A549 (cell line): ENCODE data around the gene ZFP36L1. TPM values are rescaled to one million over a fixed set of nuclear protein-coding genes. Genes with fewer than 3 reads are reported as not detected.

Experiments
- ATAC-seq, 2 experiments: fragments of 200-7000 bp in 1 of 2; fragments of >200 bp in 1 of 2; cut with Nextera tagmentation in 1 of 2; cut with Tn5 transposase in 1 of 2; 3 replicates each; pipeline versions ENCODE4 v1.8.0 to v1.9.1; 2018 to 2020; ENCODE audit warnings: mild to moderate bottlenecking in 1 of 2, moderate library complexity in 1 of 2
- CTCF ChIA-PET: fragments of 300-600 bp; sonication (Branson Sonifier 250); formaldehyde crosslinking; extraction: SDS; loops from one replicate; lab custom pipeline; 2021; ENCODE audit warnings: antibody characterized with exemption, inconsistent platforms; lab: Yijun Ruan, JAX
- POLR2A ChIA-PET: fragments of 350-600 bp; formaldehyde crosslinking; extraction: SDS; loops from one replicate; lab custom pipeline; 2021; ENCODE audit warnings: antibody characterized with exemption, inconsistent platforms; lab: Yijun Ruan, JAX
- DNase-seq, 2 experiments: peaks; one replicate each; pipeline versions ENCODE4 v3.0.0 to v3.0.0-alpha.2; 2011 to 2016; ENCODE audit warnings: low read depth in 1 of 2, low spot score in 1 of 2
- FAIRE-seq: peaks from 2 replicates; lab custom pipeline; 2011; peaks lifted over from hg19 to GRCh38; lab: Jason Lieb, UNC
- H3K27ac ChIP-seq, 2 experiments: fragments of >200 bp; sonication (Bioruptor Twin); formaldehyde crosslinking; 3 replicates each; pipeline ENCODE4 v1.5.1; 2016 to 2017
- H3K4me1 ChIP-seq: fragments of >200 bp; sonication (Bioruptor Twin); formaldehyde crosslinking; 3 replicates; pipeline ENCODE4 v1.6.1; 2016
- H3K4me2 ChIP-seq: fragments of >200 bp; sonication (Bioruptor Twin); formaldehyde crosslinking; 3 replicates; pipeline ENCODE4 v1.6.1; 2016
- H3K4me3 ChIP-seq: fragments of >200 bp; sonication (Bioruptor Twin); formaldehyde crosslinking; 3 replicates; pipeline ENCODE4 v1.5.1; 2016
- H3K9me3 ChIP-seq: fragments of >200 bp; sonication (Bioruptor Twin); formaldehyde crosslinking; 3 replicates; pipeline ENCODE4 v1.6.1; 2016
- CEBPB ChIP-seq, 2 experiments: fragments of >200 bp in 1 of 2; sonication (Bioruptor Twin) in 1 of 2; formaldehyde crosslinking in 1 of 2; IDR thresholded peaks; 2 replicates each; pipeline ENCODE4 v1.6.1; 2012 to 2016
- CHD2 ChIP-seq: fragments of 150-350 bp; IDR thresholded peaks from 2 replicates; pipeline ENCODE4 v1.6.1; 2014; ENCODE audit warnings: low read length; ENCODE audit not compliant: partially characterized antibody
- CHD4 ChIP-seq: fragments of 200-600 bp; sonication (generic); IDR thresholded peaks from 2 replicates; pipeline ENCODE4 v1.6.1; 2016; ENCODE audit warnings: antibody characterized with exemption, mild to moderate bottlenecking, borderline replicate concordance
- EHMT2 ChIP-seq: fragments of 200-600 bp; sonication (generic); IDR thresholded peaks from 2 replicates; pipeline ENCODE4 v1.6.1; 2016; ENCODE audit warnings: antibody characterized with exemption, low read depth, mild to moderate bottlenecking, moderate library complexity
- GATA3 ChIP-seq: IDR thresholded peaks from 2 replicates; pipeline ENCODE4 v1.6.1; 2012; ENCODE audit warnings: borderline replicate concordance
- HDAC2 ChIP-seq: fragments of 200-600 bp; sonication (generic); IDR thresholded peaks from 2 replicates; pipeline ENCODE4 v1.6.1; 2016
- HOXB13 ChIP-seq: fragments of 250-450 bp; sonication (Bioruptor Pico); IDR thresholded peaks from 2 replicates; pipeline ENCODE4 v1.5.0; 2020; ENCODE audit warnings: low read depth, mild to moderate bottlenecking, moderate library complexity
- NPAS2 ChIP-seq: fragments of 250-450 bp; sonication (Bioruptor Pico); IDR thresholded peaks from 2 replicates; pipeline ENCODE4 v1.8.0; 2022; ENCODE audit warnings: mild to moderate bottlenecking, moderate library complexity, borderline replicate concordance
- PHF8 ChIP-seq: fragments of 200-600 bp; sonication (generic); IDR thresholded peaks from 2 replicates; pipeline ENCODE4 v1.6.1; 2016; ENCODE audit warnings: low read depth, mild to moderate bottlenecking, antibody characterized with exemption, moderate library complexity, borderline replicate concordance
- POLR2A ChIP-seq: IDR thresholded peaks from 2 replicates; pipeline ENCODE4 v1.6.1; 2012; ENCODE audit warnings: mild to moderate bottlenecking, low read length
- RAD21 ChIP-seq, 2 experiments: fragments of >200 bp in 1 of 2; sonication (Bioruptor Twin) in 1 of 2; formaldehyde crosslinking in 1 of 2; IDR thresholded peaks in 1 of 2; conservative IDR thresholded peaks in 1 of 2; 2 replicates in 1 of 2; 3 replicates in 1 of 2; pipeline ENCODE4 v1.6.1; 2012 to 2018; ENCODE audit warnings: inconsistent platforms in 1 of 2
- RFX5 ChIP-seq: fragments of 450-650 bp; IDR thresholded peaks from 2 replicates; pipeline ENCODE4 v1.7.1; 2014; ENCODE audit warnings: antibody characterized with exemption, mild to moderate bottlenecking, moderate library complexity
- RNF2 ChIP-seq: fragments of 200-600 bp; sonication (generic); IDR thresholded peaks from 2 replicates; pipeline ENCODE4 v1.6.1; 2016; ENCODE audit warnings: low read depth, mild to moderate bottlenecking, antibody characterized with exemption, moderate library complexity, borderline replicate concordance
- ZFP36 ChIP-seq: fragments of 450-650 bp; IDR thresholded peaks from 2 replicates; pipeline ENCODE4 v1.6.1; 2014; ENCODE audit warnings: borderline replicate concordance; ENCODE audit not compliant: partially characterized antibody
- ZNF302 ChIP-seq: fragments of 250-450 bp; sonication (Bioruptor Pico); IDR thresholded peaks from 2 replicates; pipeline ENCODE4 v1.9.0; 2021; ENCODE audit warnings: inconsistent platforms, mild to moderate bottlenecking, moderate library complexity
- WGBS: methylation state at CpG from one replicate; pipeline ENCODE4 v1.1.6; 2017; ENCODE audit errors: missing lambda C conversion rate; 5-methylcytosine and 5-hydroxymethylcytosine counted together
- polyA plus RNA-seq, 4 experiments: library from polyadenylated mRNA; depleted of rRNA in 3 of 4; stranded (reverse); fragments of >200 nt; fragmentation: RNase III in 1 of 4; extraction: RNeasy Plus Mini Kit Qiagen cat#74134 plus additional on column Dnase treatment in 1 of 4; gene quantifications; 2 replicates in 3 of 4; 3 replicates in 1 of 4; pipeline ENCODE4 v1.2.3, GENCODE V29; 2011 to 2017
- TF ChIP-seq, protein P1 (sequence below): fragments of 200-600 bp; sonication (generic); IDR thresholded peaks from 2 replicates; pipeline ENCODE4 v1.6.1; 2016; ENCODE audit warnings: antibody characterized with exemption, mild to moderate bottlenecking, moderate library complexity
- TF ChIP-seq, protein P2 (sequence below): fragments of >200 bp; sonication (Bioruptor Twin); formaldehyde crosslinking; IDR thresholded peaks from 3 replicates; pipeline ENCODE4 v1.5.1; 2016

The ZFP36L1 gene
- polyA plus RNA-seq, 2 of the 4 experiments (the other 2 are of a cell fraction): 76.4 to 114 TPM

DNA sequence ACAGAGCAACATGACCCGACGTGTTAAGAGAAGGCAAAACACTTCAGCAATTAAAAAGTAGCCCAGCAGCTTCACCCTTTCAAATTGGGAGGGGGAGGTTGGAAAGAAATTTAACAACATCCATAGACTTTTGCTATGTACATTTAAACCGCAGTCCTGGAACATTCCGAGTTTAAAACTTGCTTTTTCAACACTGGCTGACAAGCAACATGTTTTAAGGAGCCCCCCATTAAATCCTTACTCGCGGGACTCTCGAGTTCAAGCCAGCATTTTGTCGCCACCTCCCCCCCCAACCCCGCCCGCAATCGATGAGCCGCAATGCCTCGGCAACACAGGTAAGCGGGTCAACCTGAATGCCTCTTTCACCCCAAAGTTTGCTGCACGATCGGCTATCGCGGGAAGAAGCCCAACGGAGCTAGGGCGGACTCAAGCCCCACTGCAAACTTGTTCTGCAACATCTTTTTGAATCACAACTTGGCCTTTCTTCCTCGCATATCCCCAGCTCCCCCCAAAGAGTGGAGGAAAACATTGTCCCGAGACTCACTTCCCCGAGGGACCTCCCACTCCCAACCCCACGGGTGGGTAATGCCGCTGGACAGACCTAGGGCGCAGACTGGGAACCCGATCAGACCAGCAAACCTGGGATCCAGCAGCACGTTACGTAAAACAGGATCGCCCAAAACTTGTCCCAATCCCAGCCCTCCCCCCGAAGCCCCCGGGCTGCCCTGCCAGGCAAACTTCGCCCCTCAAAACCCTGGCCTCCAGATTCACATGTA, 777 bp downstream of the ZFP36L1 start (continued):
- TF ChIP-seq, protein P1, sequence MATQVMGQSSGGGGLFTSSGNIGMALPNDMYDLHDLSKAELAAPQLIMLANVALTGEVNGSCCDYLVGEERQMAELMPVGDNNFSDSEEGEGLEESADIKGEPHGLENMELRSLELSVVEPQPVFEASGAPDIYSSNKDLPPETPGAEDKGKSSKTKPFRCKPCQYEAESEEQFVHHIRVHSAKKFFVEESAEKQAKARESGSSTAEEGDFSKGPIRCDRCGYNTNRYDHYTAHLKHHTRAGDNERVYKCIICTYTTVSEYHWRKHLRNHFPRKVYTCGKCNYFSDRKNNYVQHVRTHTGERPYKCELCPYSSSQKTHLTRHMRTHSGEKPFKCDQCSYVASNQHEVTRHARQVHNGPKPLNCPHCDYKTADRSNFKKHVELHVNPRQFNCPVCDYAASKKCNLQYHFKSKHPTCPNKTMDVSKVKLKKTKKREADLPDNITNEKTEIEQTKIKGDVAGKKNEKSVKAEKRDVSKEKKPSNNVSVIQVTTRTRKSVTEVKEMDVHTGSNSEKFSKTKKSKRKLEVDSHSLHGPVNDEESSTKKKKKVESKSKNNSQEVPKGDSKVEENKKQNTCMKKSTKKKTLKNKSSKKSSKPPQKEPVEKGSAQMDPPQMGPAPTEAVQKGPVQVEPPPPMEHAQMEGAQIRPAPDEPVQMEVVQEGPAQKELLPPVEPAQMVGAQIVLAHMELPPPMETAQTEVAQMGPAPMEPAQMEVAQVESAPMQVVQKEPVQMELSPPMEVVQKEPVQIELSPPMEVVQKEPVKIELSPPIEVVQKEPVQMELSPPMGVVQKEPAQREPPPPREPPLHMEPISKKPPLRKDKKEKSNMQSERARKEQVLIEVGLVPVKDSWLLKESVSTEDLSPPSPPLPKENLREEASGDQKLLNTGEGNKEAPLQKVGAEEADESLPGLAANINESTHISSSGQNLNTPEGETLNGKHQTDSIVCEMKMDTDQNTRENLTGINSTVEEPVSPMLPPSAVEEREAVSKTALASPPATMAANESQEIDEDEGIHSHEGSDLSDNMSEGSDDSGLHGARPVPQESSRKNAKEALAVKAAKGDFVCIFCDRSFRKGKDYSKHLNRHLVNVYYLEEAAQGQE: no peak
- TF ChIP-seq, protein P2, sequence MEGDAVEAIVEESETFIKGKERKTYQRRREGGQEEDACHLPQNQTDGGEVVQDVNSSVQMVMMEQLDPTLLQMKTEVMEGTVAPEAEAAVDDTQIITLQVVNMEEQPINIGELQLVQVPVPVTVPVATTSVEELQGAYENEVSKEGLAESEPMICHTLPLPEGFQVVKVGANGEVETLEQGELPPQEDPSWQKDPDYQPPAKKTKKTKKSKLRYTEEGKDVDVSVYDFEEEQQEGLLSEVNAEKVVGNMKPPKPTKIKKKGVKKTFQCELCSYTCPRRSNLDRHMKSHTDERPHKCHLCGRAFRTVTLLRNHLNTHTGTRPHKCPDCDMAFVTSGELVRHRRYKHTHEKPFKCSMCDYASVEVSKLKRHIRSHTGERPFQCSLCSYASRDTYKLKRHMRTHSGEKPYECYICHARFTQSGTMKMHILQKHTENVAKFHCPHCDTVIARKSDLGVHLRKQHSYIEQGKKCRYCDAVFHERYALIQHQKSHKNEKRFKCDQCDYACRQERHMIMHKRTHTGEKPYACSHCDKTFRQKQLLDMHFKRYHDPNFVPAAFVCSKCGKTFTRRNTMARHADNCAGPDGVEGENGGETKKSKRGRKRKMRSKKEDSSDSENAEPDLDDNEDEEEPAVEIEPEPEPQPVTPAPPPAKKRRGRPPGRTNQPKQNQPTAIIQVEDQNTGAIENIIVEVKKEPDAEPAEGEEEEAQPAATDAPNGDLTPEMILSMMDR: no peak
- no peak for TF ChIP-seq HDAC2
- no peak for TF ChIP-seq PHF8
- no peak for TF ChIP-seq CHD4
- TF ChIP-seq NPAS2: no peak
- no peak for TF ChIP-seq CHD2
- TF ChIP-seq GATA3: no peak
- no peak for TF ChIP-seq RNF2
- 0 out of 5 replicates have a peak, but pooled peaks of 1 of the 2 experiments have one; percentile 0 for TF ChIP-seq RAD21 (conservative IDR thresholded peaks at IDR 0.05 in 1 of 2, IDR thresholded peaks at IDR 0.05 in 1 of 2)
- no peak for TF ChIP-seq EHMT2
- TF ChIP-seq POLR2A: no peak
- TF ChIP-seq ZNF302 (CRISPR knock-in tag): no peak
- no peak for TF ChIP-seq ZFP36

DNA sequence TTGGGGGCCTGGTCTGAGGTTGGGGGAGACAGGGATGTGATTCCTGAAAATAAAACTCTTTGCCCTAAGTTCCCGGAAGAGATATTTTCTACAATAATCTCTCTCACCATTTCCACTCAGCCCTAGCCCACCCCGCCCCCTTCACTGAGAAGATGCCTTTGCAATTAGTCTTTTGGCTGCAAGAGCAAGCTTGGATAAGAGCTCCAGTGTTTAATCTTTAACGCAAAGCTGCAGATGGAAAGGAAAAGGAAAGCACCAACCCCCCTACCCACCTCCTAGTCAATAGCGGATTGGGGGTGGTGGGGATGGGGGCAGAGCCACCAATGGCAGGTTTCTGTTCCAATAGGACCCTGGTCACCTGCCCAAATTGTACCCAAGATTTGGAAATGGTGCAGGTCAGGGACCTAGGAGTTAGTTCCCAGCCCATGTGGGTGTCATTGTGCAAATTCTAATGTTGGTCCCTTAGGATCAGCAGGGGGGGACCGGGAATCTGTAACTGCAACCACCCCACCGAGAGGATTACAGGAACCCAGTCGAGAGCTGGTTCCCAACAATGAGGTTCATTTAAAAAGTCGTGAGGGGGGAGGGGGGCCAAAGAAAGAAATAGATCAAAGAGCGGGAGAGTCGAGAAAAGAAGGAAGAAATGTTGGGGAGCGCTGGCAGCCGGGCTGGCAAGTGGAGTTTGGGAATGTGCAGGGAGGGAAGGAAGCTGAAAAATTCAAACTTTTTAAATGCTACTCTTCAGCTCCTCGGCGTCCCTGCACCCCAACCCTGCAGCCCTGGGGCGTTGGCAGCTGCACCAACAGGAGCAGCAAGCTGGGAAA, 1.6 kb downstream of the ZFP36L1 start:
- Histone ChIP-seq H3K4me1 (peaks cover 22% of the 10 kb centered on the region), H3K27ac (peak overlapping the region; percentile 99 to 100), H3K4me2 (peak overlapping the region; percentile 92), H3K4me3 (peak overlapping the region; percentile 95), H3K9me3 (no peaks in the 10 kb centered on the region)
- POLR2A ChIA-PET: interaction anchor here (0.6 to 10.7 kb wide), 15 partner anchors 12 to 847 kb away, joined by 3 to 187 read pairs (median 7); no protein-coding TSS in a partner anchor
- peak in 1 of 2 experiments; percentile 38 for DNase-seq
- no peak for ATAC-seq
- no peak for FAIRE-seq
- CTCF ChIA-PET: interaction anchor here (0.6 to 12.0 kb wide), 9 partner anchors 26 to 858 kb away, joined by 3 to 117 read pairs (median 4); no protein-coding TSS in a partner anchor
- WGBS: 1% methylated on average over 15 of the region's 15 CpGs
- 0 out of 4 replicates have a peak, but pooled peaks of 1 of the 2 experiments have one; percentile 6 for TF ChIP-seq CEBPB (IDR thresholded peaks at IDR 0.05)
- 0 out of 2 replicates have a peak, but pooled peaks have one; percentile 26 for TF ChIP-seq GATA3
- TF ChIP-seq RFX5: no peak
- no peak for TF ChIP-seq HOXB13 (CRISPR knock-in tag)
